ENCODE results near the gene ARHGAP28. TPM values are rescaled to one million over a fixed set of nuclear protein-coding genes. Genes with fewer than 3 reads are reported as not detected.

ARHGAP28 gene
- total RNA-seq, 1 experiment from 2014 or later: not detected

DNA sequence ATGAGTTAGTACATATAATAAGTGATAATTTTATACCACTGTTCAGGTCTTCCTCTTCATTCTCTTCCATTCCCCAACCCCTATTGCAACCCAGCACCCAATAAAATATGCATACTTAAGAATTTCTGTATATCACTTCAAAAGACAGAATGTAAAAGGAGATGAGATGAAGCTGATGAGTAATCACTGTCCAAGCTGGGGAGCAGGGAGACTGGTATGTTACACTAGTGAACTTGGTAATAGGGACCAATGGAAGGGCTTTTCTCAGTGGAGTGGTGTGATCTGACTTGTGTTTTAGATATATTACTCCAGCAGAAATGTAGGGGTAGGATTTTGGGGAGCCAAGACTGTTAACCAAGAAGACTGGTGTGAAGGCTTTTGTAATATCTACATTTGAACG is 18.0 kb upstream of the ARHGAP28 start:
- Histone ChIP-seq H3K36me3 (ENCODE audit: insufficient read depth, low read length, poor library complexity, severe bottlenecking) (no peaks in the 10 kb centered on the region), H3K4me3 (ENCODE audit: low read depth, low read length, poor library complexity, severe bottlenecking) (no peak overlapping the region), H3K9me3 (ENCODE audit: low read depth, low read length, poor library complexity, severe bottlenecking) (peaks cover 29% of the 10 kb centered on the region), H3K4me1 (ENCODE audit: insufficient read depth, low read length, poor library complexity, severe bottlenecking) (no peaks in the 10 kb centered on the region), H3K27ac (ENCODE audit: low read depth, low read length, poor library complexity, severe bottlenecking) (no peak overlapping the region), H3K27me3 (replicated peaks; ENCODE audit: insufficient read depth, low read depth, low read length, poor library complexity) (no peaks in the 10 kb centered on the region)
- CTCF ChIA-PET: no interaction called here
- POLR2A ChIA-PET (ENCODE audit: low non-redundant PET): no interaction called here
- TF ChIP-seq, protein P1, sequence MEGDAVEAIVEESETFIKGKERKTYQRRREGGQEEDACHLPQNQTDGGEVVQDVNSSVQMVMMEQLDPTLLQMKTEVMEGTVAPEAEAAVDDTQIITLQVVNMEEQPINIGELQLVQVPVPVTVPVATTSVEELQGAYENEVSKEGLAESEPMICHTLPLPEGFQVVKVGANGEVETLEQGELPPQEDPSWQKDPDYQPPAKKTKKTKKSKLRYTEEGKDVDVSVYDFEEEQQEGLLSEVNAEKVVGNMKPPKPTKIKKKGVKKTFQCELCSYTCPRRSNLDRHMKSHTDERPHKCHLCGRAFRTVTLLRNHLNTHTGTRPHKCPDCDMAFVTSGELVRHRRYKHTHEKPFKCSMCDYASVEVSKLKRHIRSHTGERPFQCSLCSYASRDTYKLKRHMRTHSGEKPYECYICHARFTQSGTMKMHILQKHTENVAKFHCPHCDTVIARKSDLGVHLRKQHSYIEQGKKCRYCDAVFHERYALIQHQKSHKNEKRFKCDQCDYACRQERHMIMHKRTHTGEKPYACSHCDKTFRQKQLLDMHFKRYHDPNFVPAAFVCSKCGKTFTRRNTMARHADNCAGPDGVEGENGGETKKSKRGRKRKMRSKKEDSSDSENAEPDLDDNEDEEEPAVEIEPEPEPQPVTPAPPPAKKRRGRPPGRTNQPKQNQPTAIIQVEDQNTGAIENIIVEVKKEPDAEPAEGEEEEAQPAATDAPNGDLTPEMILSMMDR (conservative IDR thresholded peaks at IDR 0.05; ENCODE audit: low read depth, low read length): no peak
- intact Hi-C loops (cut with micrococcal nuclease; ENCODE audit: unreplicated experiment): no loop called here
- no peak for DNase-seq (ENCODE audit: low spot score)
- no TSS peak for BruUV-seq (replicated peaks)

DNA sequence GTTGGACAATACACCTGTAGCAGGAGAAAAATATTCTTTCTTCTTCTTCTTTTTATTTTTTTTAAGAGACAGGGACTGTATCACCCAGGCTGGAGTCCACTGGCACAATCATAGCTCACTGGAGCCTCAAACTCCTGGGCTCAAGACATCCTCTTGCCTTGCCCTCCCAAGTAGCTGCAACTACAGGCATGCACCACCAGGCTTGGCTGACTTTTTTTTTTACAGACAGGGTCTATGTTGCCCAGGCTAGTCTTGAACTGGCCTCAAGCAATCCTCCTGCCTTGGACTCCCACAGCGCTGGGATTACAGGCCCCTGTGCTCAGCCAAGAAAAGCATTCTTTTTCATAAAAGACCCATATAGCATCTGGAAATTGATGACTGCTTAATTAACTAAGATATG is 17.1 kb upstream of the ARHGAP28 start:
- POLR2A ChIA-PET (ENCODE audit: low non-redundant PET): no interaction called here

DNA sequence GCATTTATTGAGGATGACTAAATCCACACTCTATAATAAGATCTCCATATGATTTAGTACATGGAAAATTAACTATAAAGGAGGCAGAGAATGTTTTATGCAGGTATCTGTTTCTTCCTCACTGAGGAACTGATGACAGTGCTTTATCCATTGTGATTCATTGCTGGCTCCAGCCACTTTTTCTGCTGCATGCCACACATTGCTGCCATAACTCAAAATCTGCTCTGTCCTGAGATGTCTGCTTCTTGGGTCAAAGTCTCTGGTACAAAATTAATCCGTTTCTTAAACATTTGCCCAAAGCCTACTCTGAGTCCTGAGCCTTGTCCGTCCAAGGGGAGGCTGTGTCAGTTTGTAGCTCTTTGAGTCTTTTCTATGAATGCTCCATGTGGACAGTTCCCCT is 15.5 kb upstream of the ARHGAP28 start:
- Histone ChIP-seq H3K36me3 (ENCODE audit: insufficient read depth, low read length, poor library complexity, severe bottlenecking) (no peaks in the 10 kb centered on the region), H3K27ac (ENCODE audit: low read depth, low read length, poor library complexity, severe bottlenecking) (no peak overlapping the region), H3K4me3 (ENCODE audit: low read depth, low read length, poor library complexity, severe bottlenecking) (no peak overlapping the region), H3K27me3 (replicated peaks; ENCODE audit: insufficient read depth, low read depth, low read length, poor library complexity) (no peaks in the 10 kb centered on the region), H3K9me3 (ENCODE audit: low read depth, low read length, poor library complexity, severe bottlenecking) (peaks cover 28% of the 10 kb centered on the region), H3K4me1 (ENCODE audit: insufficient read depth, low read length, poor library complexity, severe bottlenecking) (no peaks in the 10 kb centered on the region)
- BruUV-seq (replicated peaks): no TSS peak
- TF ChIP-seq, protein P1 (conservative IDR thresholded peaks at IDR 0.05; ENCODE audit: low read depth, low read length): no peak
- no peak for TF ChIP-seq EZH2 (IDR thresholded peaks at IDR 0.05; ENCODE audit: borderline replicate concordance, low read depth, low read length, poor library complexity, severe bottlenecking)
- no peak for DNase-seq (ENCODE audit: low spot score)
- intact Hi-C loops (cut with micrococcal nuclease; ENCODE audit: unreplicated experiment): no loop called here
- ChIA-PET POLR2A (ENCODE audit: low non-redundant PET) (no interaction called here), CTCF (no interaction called here)

More for the DNA sequence above, 17.1 kb upstream of the ARHGAP28 start:
- H3K9me3 ChIP-seq (ENCODE audit: low read depth, low read length, poor library complexity, severe bottlenecking): peaks cover 27% of the 10 kb centered on the region
- no peaks in the 10 kb centered on the region for H3K4me1 ChIP-seq (ENCODE audit: insufficient read depth, low read length, poor library complexity, severe bottlenecking)
- CTCF ChIA-PET: no interaction called here
- intact Hi-C loops (cut with micrococcal nuclease; ENCODE audit: unreplicated experiment): no loop called here
- no peaks in the 10 kb centered on the region for H3K36me3 ChIP-seq (ENCODE audit: insufficient read depth, low read length, poor library complexity, severe bottlenecking)
- BruUV-seq (replicated peaks): no TSS peak
- no peaks in the 10 kb centered on the region for H3K27me3 ChIP-seq (replicated peaks; ENCODE audit: insufficient read depth, low read depth, low read length, poor library complexity)
- TF ChIP-seq, protein P1 (conservative IDR thresholded peaks at IDR 0.05; ENCODE audit: low read depth, low read length): no peak
- no peak for TF ChIP-seq EZH2 (IDR thresholded peaks at IDR 0.05; ENCODE audit: borderline replicate concordance, low read depth, low read length, poor library complexity, severe bottlenecking)
- H3K27ac ChIP-seq (ENCODE audit: low read depth, low read length, poor library complexity, severe bottlenecking): no peak overlapping the region
- H3K4me3 ChIP-seq (ENCODE audit: low read depth, low read length, poor library complexity, severe bottlenecking): no peak overlapping the region
- no peak for DNase-seq (ENCODE audit: low spot score)

All from A673 (cell line).